ENCODE measurements around the gene ATP5F1B.

Gene ATP5F1B

DNA sequence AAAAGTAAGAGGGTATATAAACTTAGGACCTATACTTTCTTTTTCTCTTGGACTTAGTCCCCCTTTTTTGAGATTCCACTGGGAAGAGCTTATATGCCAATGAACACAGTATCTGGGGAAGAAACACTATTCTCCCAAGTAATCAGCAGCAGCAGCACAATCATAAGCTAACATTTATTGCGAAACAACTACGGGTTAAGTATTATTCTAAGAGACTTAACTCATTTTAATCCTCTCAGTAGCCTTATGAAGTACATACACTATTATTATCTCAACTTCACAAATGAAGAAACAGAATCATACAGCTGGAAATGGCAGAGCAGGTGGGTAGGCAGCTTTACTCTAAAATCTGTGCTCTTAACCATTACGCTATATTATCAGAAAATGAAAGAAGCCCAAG lies 43.5 kb downstream of the ATP5F1B start:
- no peak overlapping the region for H3K4me3 ChIP-seq (ENCODE audit: low read depth, low read length)
- no peak for TF ChIP-seq CTCF (IDR thresholded peaks at IDR 0.05; ENCODE audit: borderline replicate concordance, insufficient read depth, low read depth, low read length)

- TF ChIP-seq CTCF (IDR thresholded peaks at IDR 0.05; ENCODE audit: borderline replicate concordance, insufficient read depth, low read depth, low read length): peak; percentile 34; the same call in 1 of the 2 replicates
- no peak overlapping the region for H3K4me3 ChIP-seq (ENCODE audit: low read depth, low read length)
Measured at GRCh38 chr12:56601503-56601902, 44.3 kb downstream of the ATP5F1B start.

DNA sequence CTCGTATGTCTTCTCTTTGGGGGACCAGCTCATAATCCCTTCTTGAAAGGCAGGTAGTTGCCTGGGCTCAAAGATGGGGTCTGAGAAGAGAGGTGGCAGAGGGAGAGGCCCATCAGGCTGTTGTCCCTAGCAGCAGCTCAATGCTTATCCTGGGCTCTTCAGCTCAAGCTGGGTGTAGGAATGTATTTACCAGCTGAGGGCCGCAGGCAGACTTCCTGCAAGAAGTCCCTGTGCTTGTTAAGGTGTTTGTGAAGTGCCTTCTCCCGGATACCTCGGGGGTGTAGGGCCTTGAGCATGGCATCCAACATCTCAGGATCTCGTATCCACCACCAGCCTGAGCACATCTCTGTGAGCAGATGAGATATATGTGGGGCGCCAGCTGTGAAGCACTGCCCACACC lies 45.0 kb downstream of the ATP5F1B start:
- no peak for TF ChIP-seq CTCF (IDR thresholded peaks at IDR 0.05; ENCODE audit: borderline replicate concordance, insufficient read depth, low read depth, low read length)
- H3K4me3 ChIP-seq (ENCODE audit: low read depth, low read length): no peak overlapping the region

- H3K4me3 ChIP-seq (ENCODE audit: low read depth, low read length): no peak overlapping the region
- TF ChIP-seq CTCF (IDR thresholded peaks at IDR 0.05; ENCODE audit: borderline replicate concordance, insufficient read depth, low read depth, low read length): no peak
Measured at GRCh38 chr12:56599797-56600196, 46.0 kb downstream of the ATP5F1B start.

GRCh38 chr12:56599041-56599440 lies 46.7 kb downstream of the ATP5F1B start:
- TF ChIP-seq CTCF (IDR thresholded peaks at IDR 0.05; ENCODE audit: borderline replicate concordance, insufficient read depth, low read depth, low read length): no peak
- no peak overlapping the region for H3K4me3 ChIP-seq (ENCODE audit: low read depth, low read length)

GRCh38 chr12:56596815-56597214 lies 49.0 kb downstream of the ATP5F1B start:
- no peak overlapping the region for H3K4me3 ChIP-seq (ENCODE audit: low read depth, low read length)
- no peak for TF ChIP-seq CTCF (IDR thresholded peaks at IDR 0.05; ENCODE audit: borderline replicate concordance, insufficient read depth, low read depth, low read length)

- TF ChIP-seq CTCF (IDR thresholded peaks at IDR 0.05; ENCODE audit: borderline replicate concordance, insufficient read depth, low read depth, low read length): peak; percentile 91
- H3K4me3 ChIP-seq (ENCODE audit: low read depth, low read length): no peak overlapping the region
Measured at GRCh38 chr12:56593909-56594621, 51.7 kb downstream of the ATP5F1B start.
